Measurements from ENCODE around the gene HDAC9.

HDAC9 gene

GRCh38 chr7:18655912-18656311 lies 160.4 kb downstream of the HDAC9 start:
- H3K4me3 ChIP-seq (ENCODE audit: low read depth, low read length): no peak overlapping the region

DNA sequence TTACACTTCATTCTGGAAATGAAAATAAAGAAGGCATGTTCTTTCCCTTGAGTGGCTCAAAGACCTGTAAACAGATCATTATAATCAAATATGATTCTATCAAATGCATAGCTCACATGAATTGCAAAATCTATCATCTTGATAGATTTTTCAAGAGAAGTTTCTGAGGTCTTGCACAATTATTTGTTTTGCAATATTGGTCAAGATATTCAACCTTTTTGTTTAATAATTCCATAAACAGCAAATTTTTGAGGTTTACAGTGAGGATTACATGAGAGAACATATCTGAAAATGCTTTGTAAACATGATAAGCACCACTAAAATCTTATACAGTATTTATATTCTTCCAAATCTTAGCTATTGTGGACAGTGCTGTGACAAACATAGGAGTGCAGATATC lies 160.8 kb downstream of the HDAC9 start:
- Histone ChIP-seq H3K4me1 (peaks cover 10% of the 10 kb centered on the region; the same call in 1 of the 2 replicates), H3K9me3 (no peaks in the 10 kb centered on the region), H3K4me3 (ENCODE audit: low read depth, low read length) (no peak overlapping the region), H3K36me3 (peaks cover 4% of the 10 kb centered on the region), H3K27me3 (no peaks in the 10 kb centered on the region)
- DNase-seq: no peak
- TF ChIP-seq, protein P1, sequence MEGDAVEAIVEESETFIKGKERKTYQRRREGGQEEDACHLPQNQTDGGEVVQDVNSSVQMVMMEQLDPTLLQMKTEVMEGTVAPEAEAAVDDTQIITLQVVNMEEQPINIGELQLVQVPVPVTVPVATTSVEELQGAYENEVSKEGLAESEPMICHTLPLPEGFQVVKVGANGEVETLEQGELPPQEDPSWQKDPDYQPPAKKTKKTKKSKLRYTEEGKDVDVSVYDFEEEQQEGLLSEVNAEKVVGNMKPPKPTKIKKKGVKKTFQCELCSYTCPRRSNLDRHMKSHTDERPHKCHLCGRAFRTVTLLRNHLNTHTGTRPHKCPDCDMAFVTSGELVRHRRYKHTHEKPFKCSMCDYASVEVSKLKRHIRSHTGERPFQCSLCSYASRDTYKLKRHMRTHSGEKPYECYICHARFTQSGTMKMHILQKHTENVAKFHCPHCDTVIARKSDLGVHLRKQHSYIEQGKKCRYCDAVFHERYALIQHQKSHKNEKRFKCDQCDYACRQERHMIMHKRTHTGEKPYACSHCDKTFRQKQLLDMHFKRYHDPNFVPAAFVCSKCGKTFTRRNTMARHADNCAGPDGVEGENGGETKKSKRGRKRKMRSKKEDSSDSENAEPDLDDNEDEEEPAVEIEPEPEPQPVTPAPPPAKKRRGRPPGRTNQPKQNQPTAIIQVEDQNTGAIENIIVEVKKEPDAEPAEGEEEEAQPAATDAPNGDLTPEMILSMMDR (IDR thresholded peaks at IDR 0.05; ENCODE audit: low read depth, low read length): no peak

More at GRCh38 chr7:18655912-18656311, 160.4 kb downstream of the HDAC9 start:
- DNase-seq: no peak
- TF ChIP-seq, protein P1 (IDR thresholded peaks at IDR 0.05; ENCODE audit: low read depth, low read length): no peak
- peaks cover 4% of the 10 kb centered on the region for H3K36me3 ChIP-seq
- peaks cover 8% of the 10 kb centered on the region; the same call in 1 of the 2 replicates for H3K4me1 ChIP-seq
- H3K9me3 ChIP-seq: no peaks in the 10 kb centered on the region
- H3K27me3 ChIP-seq: no peaks in the 10 kb centered on the region

DNA sequence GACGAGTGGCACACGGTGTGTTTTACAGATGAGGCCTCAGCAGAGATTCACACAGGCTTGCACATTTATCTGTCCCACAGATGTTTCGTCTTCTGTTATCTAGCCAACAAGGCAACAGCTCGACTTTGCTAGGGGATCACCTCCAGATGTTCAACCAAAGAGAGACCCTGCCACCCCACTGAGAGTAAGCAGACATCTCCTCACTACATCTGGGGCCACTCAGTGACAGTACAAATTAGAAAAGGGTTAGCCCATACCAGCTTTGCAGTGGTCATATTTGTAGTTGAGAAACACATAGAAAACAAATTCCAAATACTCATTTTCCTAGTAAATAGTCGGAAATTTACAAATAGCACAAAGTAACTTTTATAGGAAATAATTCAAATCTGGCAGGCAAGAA lies 164.2 kb downstream of the HDAC9 start:
- no peak overlapping the region for H3K4me3 ChIP-seq (ENCODE audit: low read depth, low read length)
- H3K36me3 ChIP-seq: peaks cover 1% of the 10 kb centered on the region
- no peak for DNase-seq
- H3K9me3 ChIP-seq: no peaks in the 10 kb centered on the region
- TF ChIP-seq, protein P1 (IDR thresholded peaks at IDR 0.05; ENCODE audit: low read depth, low read length): no peak
- H3K27me3 ChIP-seq: no peaks in the 10 kb centered on the region
- peaks cover 10% of the 10 kb centered on the region; the same call in 1 of the 2 replicates for H3K4me1 ChIP-seq

- Histone ChIP-seq H3K36me3 (peaks cover 6% of the 10 kb centered on the region), H3K27me3 (no peaks in the 10 kb centered on the region), H3K4me3 (ENCODE audit: low read depth, low read length) (no peak overlapping the region), H3K9me3 (no peaks in the 10 kb centered on the region), H3K4me1 (peaks cover 14% of the 10 kb centered on the region; the same call in 1 of the 2 replicates)
- TF ChIP-seq, protein P1 (IDR thresholded peaks at IDR 0.05; ENCODE audit: low read depth, low read length): no peak
- DNase-seq: no peak
These were observed 167.8 kb downstream of the HDAC9 start for GRCh38 chr7:18663321-18663720.

- H3K9me3 ChIP-seq: no peaks in the 10 kb centered on the region
- peaks cover 6% of the 10 kb centered on the region for H3K36me3 ChIP-seq
- H3K27me3 ChIP-seq: no peaks in the 10 kb centered on the region
- TF ChIP-seq, protein P1 (IDR thresholded peaks at IDR 0.05; ENCODE audit: low read depth, low read length): peak; percentile 100
- peaks cover 4% of the 10 kb centered on the region; the same call in 1 of the 2 replicates for H3K4me1 ChIP-seq
- DNase-seq: peak; percentile 85
- H3K4me3 ChIP-seq (ENCODE audit: low read depth, low read length): no peak overlapping the region
These were observed 170.7 kb downstream of the HDAC9 start for GRCh38 chr7:18666107-18666728.

- Histone ChIP-seq H3K27me3 (no peaks in the 10 kb centered on the region), H3K9me3 (no peaks in the 10 kb centered on the region), H3K4me3 (ENCODE audit: low read depth, low read length) (no peak overlapping the region), H3K4me1 (peaks cover 4% of the 10 kb centered on the region; the same call in 1 of the 2 replicates), H3K36me3 (peaks cover 6% of the 10 kb centered on the region)
- TF ChIP-seq, protein P1 (IDR thresholded peaks at IDR 0.05; ENCODE audit: low read depth, low read length): no peak
- no peak for DNase-seq
These were observed 171.9 kb downstream of the HDAC9 start for GRCh38 chr7:18667466-18667865.

Data from BE2C (cell line).